Aorta (tissue), 5 donors: ENCODE measurements around the gene MAGEB3. TPM values are rescaled to one million over a fixed set of nuclear protein-coding genes. Genes with fewer than 3 reads are reported as not detected.

Experiments
- ATAC-seq: fragments of 200-7000 bp; cut with Tn5 transposase; one replicate; pipeline ENCODE4 v1.9.1; 2022; ENCODE audit warnings: moderate library complexity; ENCODE audit not compliant: low FRiP score
- DNase-seq, 2 donors: peaks; one replicate each; pipeline ENCODE4 v3.0.0-alpha.2; 2020
- H3K27ac ChIP-seq, 2 donors: one replicate each; pipeline ENCODE4 v1.5.1; 2013; ENCODE audit warnings: low read length in 2 of 2, mild to moderate bottlenecking in 2 of 2, moderate library complexity in 2 of 2, control low read depth in 1 of 2, inconsistent platforms in 1 of 2, low read depth in 1 of 2
- H3K27me3 ChIP-seq, 2 donors: one replicate each; pipeline ENCODE4 v1.6.1; 2013; ENCODE audit warnings: control low read depth in 1 of 2, low read length in 1 of 2, mild to moderate bottlenecking in 1 of 2, moderate library complexity in 1 of 2; ENCODE audit not compliant: insufficient read depth in 2 of 2, control insufficient read depth in 1 of 2
- H3K36me3 ChIP-seq, 2 donors: one replicate each; pipeline ENCODE4 v1.6.1; 2013; ENCODE audit warnings: control low read depth in 1 of 2, low read length in 1 of 2, mild to moderate bottlenecking in 1 of 2; ENCODE audit not compliant: insufficient read depth in 2 of 2, control insufficient read depth in 1 of 2
- H3K4me1 ChIP-seq, 2 donors: one replicate each; pipeline ENCODE4 v1.6.1; 2013; ENCODE audit warnings: low read length in 2 of 2, control low read depth in 1 of 2, mild to moderate bottlenecking in 1 of 2, moderate library complexity in 1 of 2; ENCODE audit not compliant: insufficient read depth in 2 of 2, control insufficient read depth in 1 of 2
- H3K4me3 ChIP-seq, 2 donors: one replicate each; pipeline ENCODE4 v1.5.1; 2013; ENCODE audit warnings: low read length in 2 of 2, control low read depth in 1 of 2, mild to moderate bottlenecking in 1 of 2
- H3K9me3 ChIP-seq: one replicate; pipeline ENCODE4 v1.6.1; 2013; ENCODE audit warnings: mild to moderate bottlenecking, low read length; ENCODE audit not compliant: control insufficient read depth
- WGBS, 2 donors: extraction: QIAGEN DNeasy Blood & Tissue Kit; methylation state at CpG; one replicate each; pipeline ENCODE4 v1.1.7; 2013; 5-methylcytosine and 5-hydroxymethylcytosine counted together
- intact Hi-C, 2 donors: fragments of 100-400 bp; cut with DNase I; formaldehyde crosslinking; loops; one replicate each; pipeline versions ENCODE4 v1.14.2 to v1.15.0; 2022
- polyA plus RNA-seq, 2 donors: library from polyadenylated mRNA; stranded (reverse); fragments of 200-250 nt; gene quantifications; one replicate each; pipeline ENCODE4 v1.2.3, GENCODE V29; 2013
- total RNA-seq, 2 donors: library from RNA; stranded (reverse); fragmentation: NEBNext Ultra II Directional; extraction: Animal tissue kit (Norgen Biotek cat#: 25700); gene quantifications; one replicate each; pipeline ENCODE4 v1.2.1, GENCODE V29; 2021
- donor health status: healthy with polysubstance abuse.
- donor health status: Bipolar disorder and iron deficiency.
- donor health status: DM: no; HTN: no; CAD: no.
- donor health status: DM: no; HTN: no; CAD: no.
- donor health status: DM: yes; HTN: yes; CAD: no.

Gene MAGEB3
- total and polyA plus RNA-seq, 4 donors, result not detected

GRCh38 chrX:30261012-30261411 is 30.6 kb downstream of the MAGEB3 start:
- ATAC-seq, result no peak
- H3K9me3 ChIP-seq, result no peaks in the 10 kb centered on the region
- H3K4me1 ChIP-seq, result no peaks in the 10 kb centered on the region
- intact Hi-C loops, result no loop called here
- no peaks in the 10 kb centered on the region for H3K27me3 ChIP-seq
- H3K27ac ChIP-seq, result no peak overlapping the region
- no peak overlapping the region for H3K4me3 ChIP-seq
- no peak for DNase-seq
- no peaks in the 10 kb centered on the region for H3K36me3 ChIP-seq

GRCh38 chrX:30262763-30263162 is 32.3 kb downstream of the MAGEB3 start:
- H3K4me3 ChIP-seq, result no peak overlapping the region
- H3K27me3 ChIP-seq, result no peaks in the 10 kb centered on the region
- no peaks in the 10 kb centered on the region for H3K4me1 ChIP-seq
- no peaks in the 10 kb centered on the region for H3K36me3 ChIP-seq
- no peak for DNase-seq
- intact Hi-C loops, result no loop called here
- no peaks in the 10 kb centered on the region for H3K9me3 ChIP-seq
- no peak for ATAC-seq
- WGBS, 2 donors, result 81 to 90% methylated on average over 1 of the region's 1 CpG
- no peak overlapping the region for H3K27ac ChIP-seq

- H3K4me1 ChIP-seq, result no peaks in the 10 kb centered on the region
- ATAC-seq (no peak), DNase-seq (no peak)
- no peak overlapping the region for H3K27ac ChIP-seq
- no peaks in the 10 kb centered on the region for H3K9me3 ChIP-seq
- intact Hi-C loops, result loop anchor here in 1 of 2 donors (5.0 kb wide), 1 partner anchor 232 kb away; no protein-coding TSS in a partner anchor
- no peaks in the 10 kb centered on the region for H3K36me3 ChIP-seq
- no peaks in the 10 kb centered on the region for H3K27me3 ChIP-seq
- 78 to 85% methylated on average over 3 of the region's 3 CpGs for WGBS, 2 donors
- no peak overlapping the region for H3K4me3 ChIP-seq
Measured at GRCh38 chrX:30270639-30271038, 40.2 kb downstream of the MAGEB3 start.

GRCh38 chrX:30275498-30275897 is 45.0 kb downstream of the MAGEB3 start:
- WGBS, 2 donors, result 17 to 23% methylated on average over 1 of the region's 1 CpG
- Histone ChIP-seq H3K4me3 (no peak overlapping the region), H3K4me1 (no peaks in the 10 kb centered on the region), H3K9me3 (no peaks in the 10 kb centered on the region), H3K27me3 (no peaks in the 10 kb centered on the region), H3K36me3 (no peaks in the 10 kb centered on the region), H3K27ac (no peak overlapping the region)
- ATAC-seq (no peak), DNase-seq (no peak)
- intact Hi-C loops, result loop anchor here in 1 of 2 donors (5.0 kb wide), 1 partner anchor 232 kb away; no protein-coding TSS in a partner anchor

- no peaks in the 10 kb centered on the region for H3K27me3 ChIP-seq
- no peaks in the 10 kb centered on the region for H3K9me3 ChIP-seq
- H3K36me3 ChIP-seq, result no peaks in the 10 kb centered on the region
- no peak overlapping the region for H3K27ac ChIP-seq
- WGBS, 2 donors, result 23 to 45% methylated on average over 1 of the region's 1 CpG
- no peak for DNase-seq
- H3K4me3 ChIP-seq, result no peak overlapping the region
- ATAC-seq, result no peak
- intact Hi-C loops, result loop anchor here in 1 of 2 donors (5.0 kb wide), 1 partner anchor 229 kb away; no protein-coding TSS in a partner anchor
- H3K4me1 ChIP-seq, result no peaks in the 10 kb centered on the region
Measured at GRCh38 chrX:30278365-30278764, 47.9 kb downstream of the MAGEB3 start.

- no peaks in the 10 kb centered on the region for H3K4me1 ChIP-seq
- WGBS, 2 donors, result 83 to 86% methylated on average over 1 of the region's 1 CpG
- H3K27me3 ChIP-seq, result no peaks in the 10 kb centered on the region
- H3K36me3 ChIP-seq, result no peaks in the 10 kb centered on the region
- H3K27ac ChIP-seq, result no peak overlapping the region
- ATAC-seq, result no peak
- intact Hi-C loops, result no loop called here
- no peak overlapping the region for H3K4me3 ChIP-seq
- no peaks in the 10 kb centered on the region for H3K9me3 ChIP-seq
- DNase-seq, result no peak
Measured at GRCh38 chrX:30280428-30280827, 50.0 kb downstream of the MAGEB3 start.

- no peaks in the 10 kb centered on the region for H3K27me3 ChIP-seq
- no peaks in the 10 kb centered on the region for H3K9me3 ChIP-seq
- no peak for ATAC-seq
- no peak overlapping the region for H3K4me3 ChIP-seq
- H3K27ac ChIP-seq, result no peak overlapping the region
- H3K36me3 ChIP-seq, result no peaks in the 10 kb centered on the region
- intact Hi-C loops, result no loop called here
- no peak for DNase-seq
- H3K4me1 ChIP-seq, result no peaks in the 10 kb centered on the region
Measured at GRCh38 chrX:30282527-30282926, 52.1 kb downstream of the MAGEB3 start.

GRCh38 chrX:30283456-30284200 is 53.2 kb downstream of the MAGEB3 start:
- intact Hi-C loops, result no loop called here
- no peaks in the 10 kb centered on the region for H3K36me3 ChIP-seq
- ATAC-seq (peak; percentile 66), DNase-seq (no peak)
- WGBS, 2 donors, result 57 to 64% methylated on average over 3 of the region's 3 CpGs
- H3K4me3 ChIP-seq, result no peak overlapping the region
- no peaks in the 10 kb centered on the region for H3K27me3 ChIP-seq
- H3K27ac ChIP-seq, result peak overlapping the region in 1 of 2 donors; percentile 57
- H3K9me3 ChIP-seq, result no peaks in the 10 kb centered on the region
- H3K4me1 ChIP-seq, result no peaks in the 10 kb centered on the region
